GM21528 (cell line): ENCODE data around the gene MRPL10.
A peak's percentile ranks its signal among the peaks of the same experiment; 100 is the strongest.

Experiments
- ATAC-seq: cut with Tn5 transposase; IDR thresholded peaks from one replicate; pipeline ENCODE4 v1.9.1; 2021; ENCODE audit warnings: mild to moderate bottlenecking, moderate library complexity; ENCODE audit not compliant: unreplicated experiment, low FRiP score

Gene MRPL10

DNA sequence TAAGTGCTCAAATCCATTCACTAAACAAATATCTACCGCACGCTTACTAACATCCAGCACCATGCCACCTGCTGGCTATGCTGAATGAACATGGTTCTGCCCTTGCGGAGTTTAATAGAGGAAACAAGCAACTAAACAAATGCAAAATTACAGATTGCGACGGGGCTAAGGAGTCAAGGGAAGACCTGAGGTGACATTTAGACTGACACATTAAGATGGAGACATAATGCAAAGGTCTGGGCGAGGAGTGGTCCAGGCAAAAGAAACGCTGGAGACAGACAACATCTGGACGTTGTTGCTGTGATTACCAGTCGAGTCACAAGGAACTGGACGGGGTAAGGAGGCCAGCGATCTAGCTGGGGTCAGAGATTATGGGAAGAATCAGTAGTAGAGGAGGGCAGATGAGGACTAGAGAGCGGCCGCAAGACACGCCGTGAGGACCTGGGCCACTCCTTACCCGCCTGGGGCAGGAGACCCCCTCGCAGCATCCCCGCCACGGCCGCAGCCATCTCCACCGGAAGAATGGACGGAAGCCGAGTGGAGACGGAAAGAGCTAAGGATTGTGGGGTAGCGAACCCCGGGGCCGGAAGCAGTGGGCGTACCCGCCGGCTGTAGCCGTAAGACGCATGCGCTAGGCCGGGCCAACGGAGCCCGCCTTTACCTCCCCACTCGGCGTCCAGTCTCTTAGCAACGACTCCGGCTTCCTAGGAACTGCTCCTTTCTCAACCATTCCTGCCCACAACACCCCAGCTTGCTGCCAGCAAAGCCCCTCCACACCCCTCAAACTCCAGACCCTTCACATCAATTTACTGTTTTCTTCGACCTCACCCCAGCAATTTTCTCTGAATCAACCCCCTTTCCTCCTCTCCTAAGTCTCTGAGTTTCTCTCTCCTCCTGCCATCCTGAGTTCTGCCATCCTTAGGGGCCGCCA, at the start of gene MRPL10, which contains the start of gene LRRC46:
Gene MRPL10, minus strand, starts transcription at position 539 of the 931 bp plus-strand sequence. Its CDS starts 30 bp downstream, at position 509.
Gene LRRC46, plus strand, starts transcription at position 668 of the 931 bp plus-strand sequence. CDS start 320 bp downstream, outside the sequence.
- ATAC-seq: peak; percentile 59

GRCh38 chr17:47879776-47880454, 48.6 kb upstream of the MRPL10 start:
- no peak for ATAC-seq

DNA sequence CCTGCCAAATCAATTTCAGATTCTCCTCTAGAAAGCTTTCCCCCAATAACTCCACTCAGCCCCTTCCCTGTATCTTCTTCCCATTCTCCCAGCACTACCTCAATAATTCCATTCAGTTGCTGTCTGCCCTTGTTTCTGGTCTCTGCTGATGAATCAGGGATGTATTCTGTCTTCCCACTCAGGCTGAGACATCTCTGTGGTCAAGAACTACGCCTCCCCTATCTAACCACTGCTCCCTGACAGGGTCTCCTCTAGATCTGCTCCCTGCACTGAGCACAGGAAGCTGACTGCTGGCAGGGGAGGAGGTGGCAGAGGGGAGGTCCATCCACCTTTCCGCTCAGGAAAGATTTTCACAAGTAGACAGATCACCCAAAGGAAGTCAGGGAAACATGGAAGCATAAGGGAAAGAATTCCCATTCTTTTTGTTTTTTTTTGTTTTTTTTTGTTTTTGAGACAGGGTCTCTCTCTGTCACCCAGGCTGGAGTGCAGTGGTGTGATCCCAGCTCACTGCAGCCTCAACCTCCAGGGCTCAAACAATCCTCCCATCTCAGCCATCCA, 47.8 kb upstream of the MRPL10 start:
- no peak for ATAC-seq

- ATAC-seq: no peak
Observed at GRCh38 chr17:47878203-47879027, 47.1 kb upstream of the MRPL10 start.

GRCh38 chr17:47877368-47878034, 46.2 kb upstream of the MRPL10 start:
- ATAC-seq: no peak

DNA sequence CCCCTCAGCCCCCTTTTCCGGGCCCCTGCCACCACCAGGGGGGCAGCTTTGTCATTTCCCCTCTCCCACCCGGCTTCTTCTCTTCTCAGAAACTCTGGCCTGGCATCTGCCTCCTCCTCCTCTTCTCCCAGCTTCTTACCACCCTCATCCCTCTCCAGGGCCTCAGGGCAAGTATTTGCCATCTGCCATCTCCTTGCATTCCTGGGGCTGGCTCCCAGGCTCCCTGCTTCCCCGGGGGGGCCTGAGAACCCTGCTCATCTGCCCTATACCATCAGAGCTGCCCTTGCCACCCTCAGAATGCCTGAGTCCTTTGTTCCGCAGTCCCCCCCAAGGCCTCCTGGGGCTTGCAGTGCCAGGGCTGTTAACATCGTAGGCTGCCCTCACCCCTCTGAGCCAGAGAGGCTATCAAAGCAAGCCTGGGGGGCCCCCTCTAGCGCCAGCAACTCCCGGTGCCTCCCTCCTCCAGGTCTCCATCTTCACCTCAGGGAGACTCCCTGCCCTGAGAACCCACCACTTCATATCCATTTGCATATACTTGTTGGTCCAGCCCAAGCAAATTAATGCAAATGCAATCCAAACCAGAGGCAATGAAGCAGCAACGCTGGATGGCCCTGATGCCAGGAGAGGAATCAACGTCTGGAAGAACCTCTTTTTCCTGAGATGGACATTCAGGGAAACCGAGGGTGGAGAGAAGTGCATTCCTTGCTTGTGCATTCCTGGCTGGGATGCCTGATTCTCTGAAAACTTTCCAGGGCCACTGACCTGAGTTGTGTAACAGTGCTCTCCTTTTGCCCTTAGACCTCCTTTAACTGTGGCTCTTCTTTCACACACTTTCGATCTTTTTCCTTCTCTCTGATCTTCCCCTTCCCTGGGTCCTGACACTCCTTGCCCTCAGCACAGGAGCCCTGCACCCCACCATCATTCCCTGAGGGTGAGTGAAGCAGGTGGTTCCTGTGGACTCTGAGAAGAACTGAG, 44.0 kb upstream of the MRPL10 start:
- ATAC-seq: no peak

- ATAC-seq: no peak
Observed at GRCh38 chr17:47873200-47874090, 42.1 kb upstream of the MRPL10 start.

DNA sequence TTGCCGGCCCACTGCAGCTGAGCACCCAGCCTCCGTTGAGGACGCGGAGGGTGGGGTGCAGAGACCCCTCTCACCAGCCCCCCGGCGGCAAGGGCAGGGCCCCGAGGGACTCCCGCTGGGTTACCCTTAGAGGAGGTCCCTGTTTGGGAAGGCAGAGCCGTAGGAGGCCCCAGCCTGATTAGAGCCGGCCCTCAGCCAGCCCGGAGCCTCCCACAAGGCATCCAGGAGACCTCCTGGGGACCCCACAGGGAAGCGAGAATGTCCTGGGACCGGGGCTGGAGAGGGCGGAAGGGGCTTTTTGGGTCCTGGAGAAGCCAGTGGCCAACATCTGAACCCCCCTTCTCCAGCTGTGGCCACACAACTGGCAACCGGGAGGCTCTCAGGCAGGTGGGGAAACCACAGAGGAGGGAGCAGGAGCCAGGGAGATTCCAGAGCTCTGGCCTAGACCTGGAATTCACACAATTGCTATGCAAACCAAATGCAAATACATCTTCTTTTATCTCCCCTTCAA, 41.4 kb upstream of the MRPL10 start:
- no peak for ATAC-seq

DNA sequence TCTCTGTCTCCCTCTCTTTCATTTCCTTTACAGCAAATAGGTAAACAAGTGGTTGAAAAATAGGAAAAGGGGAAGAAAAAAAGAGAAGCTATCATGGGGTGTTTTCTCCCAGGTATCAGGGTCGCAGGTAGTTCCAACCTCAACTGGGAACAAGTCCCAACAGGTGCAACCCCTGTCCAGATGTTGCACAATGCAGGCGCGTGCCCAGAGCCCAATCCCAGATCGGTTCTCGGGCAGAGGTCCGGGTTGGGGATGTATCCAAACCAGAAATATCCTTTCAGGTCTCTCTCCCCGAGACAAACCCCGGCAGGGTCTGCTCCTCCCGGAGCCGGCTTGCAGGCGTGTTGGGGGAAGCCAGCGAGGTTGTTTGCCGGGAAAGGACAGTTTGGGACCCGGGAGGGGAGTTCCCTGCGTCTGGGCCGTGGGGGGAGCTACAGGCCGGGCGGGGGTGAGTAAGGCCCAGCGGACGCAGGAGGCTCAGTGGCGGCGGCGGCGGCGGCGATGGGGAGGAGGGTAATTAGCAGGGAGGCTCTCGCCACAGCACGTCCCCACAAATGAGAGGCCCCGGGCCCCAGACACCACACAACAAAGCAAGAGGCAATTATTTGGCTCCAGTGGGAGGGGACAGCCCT, 40.8 kb upstream of the MRPL10 start:
- ATAC-seq: no peak

GRCh38 chr17:47871048-47871447, 39.7 kb upstream of the MRPL10 start:
- ATAC-seq: no peak

DNA sequence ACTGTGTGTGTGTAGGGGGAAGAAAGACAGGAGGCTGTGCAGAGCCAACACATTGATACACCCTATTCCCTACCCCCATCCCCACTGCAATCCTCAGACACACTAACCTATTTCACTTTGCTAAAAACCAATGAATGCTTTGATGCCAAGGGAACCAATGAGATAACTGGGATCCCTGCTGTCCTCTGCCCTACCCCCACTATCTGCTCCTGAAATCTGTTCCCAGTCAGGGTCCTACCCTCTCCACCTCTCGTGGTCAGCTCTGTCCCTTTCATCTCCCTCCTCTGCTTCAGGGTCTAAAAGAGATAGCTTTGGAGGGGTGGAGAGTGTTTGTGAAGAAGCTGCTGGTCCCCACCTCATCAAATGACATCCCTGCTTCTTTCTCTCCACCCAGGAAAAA, 38.7 kb upstream of the MRPL10 start:
- no peak for ATAC-seq

GRCh38 chr17:47869114-47869513, 37.8 kb upstream of the MRPL10 start:
- no peak for ATAC-seq

- ATAC-seq: no peak
Observed at GRCh38 chr17:47867813-47868533, 36.6 kb upstream of the MRPL10 start.

DNA sequence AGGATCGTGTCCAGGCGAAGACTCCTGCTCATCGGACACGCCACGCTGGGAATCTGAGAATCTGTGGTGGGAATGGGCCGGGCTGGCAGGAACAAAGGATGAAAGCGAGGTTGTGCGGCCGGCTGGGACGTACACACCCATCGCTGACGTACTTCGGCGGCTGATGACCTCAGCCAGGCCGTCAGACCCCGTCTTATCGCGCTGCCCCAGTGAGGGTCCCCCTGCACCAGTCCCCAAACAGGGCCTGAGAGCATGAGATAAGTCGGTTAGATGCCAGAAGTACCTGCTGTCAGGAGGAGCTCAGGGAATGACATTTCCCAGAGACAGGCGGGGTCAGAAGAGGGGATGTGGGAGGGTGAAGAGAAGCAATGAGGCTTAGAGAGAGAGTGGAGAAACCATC, 35.6 kb upstream of the MRPL10 start:
- no peak for ATAC-seq

DNA sequence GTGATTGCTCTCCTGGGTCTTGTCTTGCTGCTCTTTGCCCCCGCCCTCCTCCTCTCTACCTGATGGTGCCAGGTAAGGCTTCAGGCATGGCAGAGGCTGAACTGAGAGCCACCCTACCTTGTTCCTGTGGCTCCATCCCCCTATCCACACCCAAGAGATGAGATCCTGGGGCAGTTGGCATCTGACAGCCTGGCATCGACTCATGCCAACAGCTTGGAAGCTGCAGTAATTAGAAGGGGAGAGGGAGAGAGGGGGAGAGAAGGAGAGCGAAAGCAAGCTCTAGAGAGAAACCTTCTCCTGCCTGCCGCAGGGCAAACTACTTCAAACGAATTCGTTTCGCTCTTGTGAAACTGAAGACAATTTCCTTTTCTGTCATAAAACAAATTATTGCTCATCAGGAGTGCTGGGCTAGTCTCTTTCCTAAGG, 33.5 kb upstream of the MRPL10 start:
- no peak for ATAC-seq
